Prostate gland (tissue), 2 donors: Measurements from ENCODE around the gene CHKA. TPM values are rescaled to one million over a fixed set of nuclear protein-coding genes. Genes with fewer than 3 reads are reported as not detected.

Source experiments
- DNase-seq: peaks from one replicate; pipeline ENCODE4 v3.0.0-alpha.2; 2019; ENCODE audit warnings: low spot score
- H3K27ac ChIP-seq, 2 donors: fragments of 200-600 bp; sonication (generic); 2 replicates each; pipeline ENCODE4 v1.5.1; 2017 to 2019
- H3K27me3 ChIP-seq: fragments of 200-600 bp; sonication (generic); replicated peaks from 2 replicates; pipeline ENCODE4 v1.5.1; 2019; ENCODE audit not compliant: insufficient read depth
- H3K36me3 ChIP-seq, 2 donors: fragments of 200-600 bp; sonication (generic); 1 replicate in 1 of 2; 2 replicates in 1 of 2; pipeline versions ENCODE4 v1.5.1 to v1.8.1; 2017 to 2019
- H3K4me1 ChIP-seq: fragments of 200-600 bp; sonication (generic); replicated peaks from 2 replicates; pipeline ENCODE4 v1.5.1; 2019
- H3K4me3 ChIP-seq, 2 donors: fragments of 200-600 bp; sonication (generic); 2 replicates each; pipeline ENCODE4 v1.5.1; 2017 to 2019
- H3K9me3 ChIP-seq: fragments of 200-600 bp; sonication (generic); 2 replicates; pipeline ENCODE4 v1.5.1; 2017
- POLR2A ChIP-seq: fragments of 450-650 bp; IDR thresholded peaks from one replicate; pipeline ENCODE4 v1.6.1; 2016; ENCODE audit warnings: antibody characterized with exemption, mild to moderate bottlenecking
- POLR2AphosphoS5 ChIP-seq: sonication (generic); formaldehyde crosslinking; IDR thresholded peaks from one replicate; pipeline ENCODE4 v1.6.1; 2017; ENCODE audit warnings: antibody characterized with exemption
- WGBS: methylation state at CpG from one replicate; pipeline ENCODE4 v1.1.5; 2018; 5-methylcytosine and 5-hydroxymethylcytosine counted together
- intact Hi-C: fragments of 100-400 bp; cut with DNase I; formaldehyde crosslinking; loops from one replicate; pipeline ENCODE4 v1.14.2; 2022
- total RNA-seq, 2 donors: library from RNA; depleted of rRNA; stranded (reverse); fragments of >200 nt; gene quantifications; one replicate each; pipeline ENCODE4 v1.1.0, GENCODE V29; 2016
- TF ChIP-seq, protein P1 (sequence below), 4 experiments: fragments of 200-600 bp in 2 of 4; fragments of 450-650 bp in 2 of 4; sonication (generic) in 2 of 4; IDR thresholded peaks; 1 replicate in 3 of 4; 2 replicates in 1 of 4; pipeline ENCODE4 v1.5.1; 2016 to 2019; ENCODE audit warnings: antibody characterized with exemption in 4 of 4, mild to moderate bottlenecking in 2 of 4, moderate library complexity in 2 of 4

The CHKA gene
- total RNA-seq, 2 donors from 2014 or later: 88.6 to 93.4 TPM

GRCh38 chr11:68032003-68032402 is 89.2 kb downstream of the CHKA start:
- Histone ChIP-seq H3K27me3 (no peaks in the 10 kb centered on the region), H3K4me1 (peaks cover 17% of the 10 kb centered on the region), H3K4me3 (no peak overlapping the region), H3K27ac (no peak overlapping the region), H3K9me3 (no peaks in the 10 kb centered on the region), H3K36me3 (peaks cover 0 to 14% of the 10 kb centered on the region in 2 donors)
- no peak for TF ChIP-seq POLR2A
- TF ChIP-seq POLR2AphosphoS5: no peak
- TF ChIP-seq, protein P1, sequence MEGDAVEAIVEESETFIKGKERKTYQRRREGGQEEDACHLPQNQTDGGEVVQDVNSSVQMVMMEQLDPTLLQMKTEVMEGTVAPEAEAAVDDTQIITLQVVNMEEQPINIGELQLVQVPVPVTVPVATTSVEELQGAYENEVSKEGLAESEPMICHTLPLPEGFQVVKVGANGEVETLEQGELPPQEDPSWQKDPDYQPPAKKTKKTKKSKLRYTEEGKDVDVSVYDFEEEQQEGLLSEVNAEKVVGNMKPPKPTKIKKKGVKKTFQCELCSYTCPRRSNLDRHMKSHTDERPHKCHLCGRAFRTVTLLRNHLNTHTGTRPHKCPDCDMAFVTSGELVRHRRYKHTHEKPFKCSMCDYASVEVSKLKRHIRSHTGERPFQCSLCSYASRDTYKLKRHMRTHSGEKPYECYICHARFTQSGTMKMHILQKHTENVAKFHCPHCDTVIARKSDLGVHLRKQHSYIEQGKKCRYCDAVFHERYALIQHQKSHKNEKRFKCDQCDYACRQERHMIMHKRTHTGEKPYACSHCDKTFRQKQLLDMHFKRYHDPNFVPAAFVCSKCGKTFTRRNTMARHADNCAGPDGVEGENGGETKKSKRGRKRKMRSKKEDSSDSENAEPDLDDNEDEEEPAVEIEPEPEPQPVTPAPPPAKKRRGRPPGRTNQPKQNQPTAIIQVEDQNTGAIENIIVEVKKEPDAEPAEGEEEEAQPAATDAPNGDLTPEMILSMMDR (IDR thresholded peaks at IDR 0.05): no peak
- WGBS: 79% methylated on average over 8 of the region's 9 CpGs
- DNase-seq: no peak
- intact Hi-C loops: no loop called here

DNA sequence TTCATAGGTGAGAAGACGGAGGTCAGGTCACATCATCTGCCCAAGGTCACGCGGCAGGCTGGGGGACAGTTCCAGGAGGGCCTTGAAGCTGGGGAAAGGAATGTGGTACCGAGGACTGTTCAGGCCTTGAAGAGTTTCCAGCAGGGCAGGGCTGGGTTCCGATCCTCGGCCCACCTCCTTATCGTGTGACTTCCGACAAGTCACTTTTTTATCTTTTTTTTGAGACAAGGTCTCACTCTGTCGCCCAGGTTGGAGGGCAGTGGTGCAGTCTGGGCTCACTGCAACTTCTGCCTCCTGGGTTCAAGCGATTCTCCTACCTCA is 90.1 kb downstream of the CHKA start:
- Histone ChIP-seq H3K27ac (peak overlapping the region; percentile 77 to 83), H3K27me3 (no peaks in the 10 kb centered on the region), H3K4me1 (peaks cover 17% of the 10 kb centered on the region), H3K9me3 (no peaks in the 10 kb centered on the region), H3K36me3 (peaks cover 0 to 8% of the 10 kb centered on the region in 2 donors), H3K4me3 (peak overlapping the region; percentile 62 to 76)
- DNase-seq: no peak
- intact Hi-C loops: no loop called here
- TF ChIP-seq POLR2A: no peak
- TF ChIP-seq, protein P1 (IDR thresholded peaks at IDR 0.05): no peak
- TF ChIP-seq POLR2AphosphoS5: no peak
- 13% methylated on average over 10 of the region's 10 CpGs for WGBS

- Histone ChIP-seq H3K4me1 (peaks cover 17% of the 10 kb centered on the region), H3K27me3 (no peaks in the 10 kb centered on the region), H3K27ac (peak within 1 kb of the TSS; percentile 77 to 83), H3K4me3 (peak within 1 kb of the TSS; percentile 62 to 76), H3K36me3 (peaks cover 0 to 8% of the 10 kb centered on the region in 2 donors), H3K9me3 (no peaks in the 10 kb centered on the region)
- peak; percentile 98 for DNase-seq
- under 1% methylated on average over 51 of the region's 56 CpGs for WGBS
- TF ChIP-seq, protein P1 (IDR thresholded peaks at IDR 0.05): peak in 1 of 4 experiments; percentile 23
- TF ChIP-seq POLR2A: peak; percentile 56
- peak; percentile 93 for TF ChIP-seq POLR2AphosphoS5
- intact Hi-C loops: no loop called here
These were observed 90.7 kb downstream of the CHKA start, which contains the start of gene NDUFS8 for GRCh38 chr11:68030318-68031143. Gene NDUFS8 (plus strand): TSS chr11:68030681. CDS start chr11:68032152, 1,471 bp downstream.

DNA sequence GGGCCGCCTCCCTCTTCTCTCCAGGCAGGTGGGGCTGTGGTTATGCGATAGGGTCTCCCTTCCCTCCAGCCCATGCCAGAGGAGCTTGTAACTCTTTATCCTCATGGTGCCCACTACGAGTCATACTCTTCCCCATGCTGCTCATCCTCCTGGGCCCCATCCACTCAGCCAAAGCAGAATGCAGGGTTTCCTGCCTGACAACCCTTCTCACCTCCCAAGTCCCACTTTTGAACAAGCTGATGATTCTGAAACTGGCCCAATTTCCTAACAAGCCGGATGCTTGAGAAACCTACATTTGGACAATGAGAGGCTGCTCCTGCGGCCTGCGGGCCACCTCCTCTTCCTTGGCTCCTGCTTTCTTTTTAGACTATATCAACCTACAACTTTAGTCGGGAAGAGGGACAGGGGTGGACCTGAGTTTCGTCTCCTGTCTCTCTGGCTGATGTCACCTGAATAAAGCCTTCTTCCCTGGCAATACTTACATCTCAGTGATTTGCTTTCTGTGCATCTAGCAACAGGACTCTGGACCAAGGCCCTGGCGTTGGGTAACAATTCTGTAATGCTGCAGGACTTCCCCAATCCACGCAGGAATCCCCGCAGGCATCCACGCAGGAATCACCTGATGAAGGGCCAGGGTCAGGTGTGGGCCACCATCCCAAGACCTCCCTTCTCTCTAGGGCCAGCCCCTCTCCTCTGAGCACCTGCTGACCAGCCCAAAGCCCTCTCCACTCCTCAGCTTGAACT is 92.2 kb downstream of the CHKA start:
- Histone ChIP-seq H3K36me3 (peaks cover 0 to 5% of the 10 kb centered on the region in 2 donors), H3K27ac (no peak overlapping the region), H3K27me3 (no peaks in the 10 kb centered on the region), H3K4me1 (peaks cover 17% of the 10 kb centered on the region), H3K9me3 (no peaks in the 10 kb centered on the region), H3K4me3 (no peak overlapping the region)
- TF ChIP-seq POLR2A: no peak
- TF ChIP-seq, protein P1 (IDR thresholded peaks at IDR 0.05): no peak
- TF ChIP-seq POLR2AphosphoS5: no peak
- DNase-seq: no peak
- WGBS: 86% methylated on average over 12 of the region's 12 CpGs
- intact Hi-C loops: no loop called here
